HL-60 (cell line): ENCODE results near the gene LRRC31.

Experiments
- CTCF ChIP-seq: IDR thresholded peaks from one replicate; pipeline ENCODE4 v1.5.1; 2011; ENCODE audit warnings: low read length, control low read depth, inconsistent platforms; ENCODE audit not compliant: insufficient read depth
- POLR2AphosphoS5 ChIP-seq: IDR thresholded peaks from 2 replicates; pipeline ENCODE4 v1.6.1; 2012; ENCODE audit warnings: low read depth

- no peak for TF ChIP-seq CTCF
- no peak for TF ChIP-seq POLR2AphosphoS5
These were observed 79.5 kb downstream of the LRRC31 start for GRCh38 chr3:169790219-169790618.
